Endothelial cell of umbilical vein (primary cell): ENCODE data around the gene MAGI3. TPM values are rescaled to one million over a fixed set of nuclear protein-coding genes. Genes with fewer than 3 reads are reported as not detected.

Experiments
- BruUV-seq: library from RNA; stranded (reverse); fragments of 400-500 nt; replicated peaks from 2 replicates; lab custom pipeline; 2021; lab: Mats Ljungman, UMichigan
- CTCF ChIA-PET: fragments of 300-600, 350-600 bp; sonication (Branson Sonifier 250); formaldehyde crosslinking; loops from one replicate; lab custom pipeline; 2021; ENCODE audit warnings: antibody characterized with exemption, inconsistent platforms; lab: Charles Lee
- POLR2A ChIA-PET: fragments of 300-600, 350-600 bp; sonication (Branson Sonifier 250); formaldehyde crosslinking; loops from one replicate; lab custom pipeline; 2021; ENCODE audit warnings: antibody characterized with exemption, inconsistent platforms; lab: Charles Lee
- DNase-seq: peaks from one replicate; pipeline ENCODE4 v3.0.0-alpha.2; 2011; ENCODE audit warnings: low read depth, low spot score
- FAIRE-seq: peaks from 2 replicates; lab custom pipeline; 2011; peaks lifted over from hg19 to GRCh38; lab: Jason Lieb, UNC
- H2AFZ ChIP-seq: 2 replicates; pipeline ENCODE4 v1.6.0; 2012; ENCODE audit warnings: low read depth, low read length, control low read depth, inconsistent platforms
- H3K27ac ChIP-seq: 2 replicates; pipeline ENCODE4 v1.5.1; 2011; ENCODE audit warnings: low read depth, mild to moderate bottlenecking, control low read depth, low read length, moderate library complexity; ENCODE audit not compliant: insufficient read depth
- H3K27me3 ChIP-seq, 2 experiments: 2 replicates each; pipeline versions ENCODE4 v1.6.0 to v1.6.1; 2011; ENCODE audit warnings: low read length in 2 of 2, mixed read lengths in 1 of 2; ENCODE audit not compliant: control insufficient read depth in 2 of 2, insufficient read depth in 2 of 2
- H3K36me3 ChIP-seq, 2 experiments: 2 replicates in 1 of 2; 3 replicates in 1 of 2; pipeline ENCODE4 v1.5.1; 2011; ENCODE audit warnings: low read length in 2 of 2, mild to moderate bottlenecking in 1 of 2, moderate library complexity in 1 of 2; ENCODE audit not compliant: control insufficient read depth in 2 of 2, insufficient read depth in 2 of 2; ENCODE audit errors: extremely low read depth in 1 of 2
- H3K4me1 ChIP-seq: 3 replicates; pipeline ENCODE4 v1.5.1; 2011; ENCODE audit warnings: mild to moderate bottlenecking, low read length; ENCODE audit not compliant: control insufficient read depth, insufficient read depth; ENCODE audit errors: extremely low read depth
- H3K4me2 ChIP-seq: 2 replicates; pipeline ENCODE4 v1.6.1; 2011; ENCODE audit warnings: low read length, control low read depth, mixed read lengths; ENCODE audit not compliant: insufficient read depth
- H3K4me3 ChIP-seq, 3 experiments: fragments of 200-600 bp in 1 of 3; sonication (generic), shearing (Covaris generic) in 1 of 3; replicated peaks in 1 of 3; 2 replicates each; pipeline ENCODE4 v1.5.1; 2011 to 2016; ENCODE audit warnings: control low read depth in 3 of 3, low read length in 3 of 3, mild to moderate bottlenecking in 2 of 3, inconsistent platforms in 1 of 3, low read depth in 1 of 3, moderate library complexity in 1 of 3; ENCODE audit not compliant: insufficient read depth in 1 of 3
- H3K79me2 ChIP-seq: 2 replicates; pipeline ENCODE4 v1.6.0; 2012; ENCODE audit warnings: low read length, inconsistent platforms; ENCODE audit not compliant: control insufficient read depth, insufficient read depth
- H3K9ac ChIP-seq: replicated peaks from 2 replicates; pipeline ENCODE3; 2011; ENCODE audit warnings: low read length, control low read depth; ENCODE audit not compliant: insufficient read depth; ENCODE audit errors: extremely low read depth
- H3K9me1 ChIP-seq: replicated peaks from 3 replicates; pipeline ENCODE4 v1.6.0; 2011; ENCODE audit warnings: mild to moderate bottlenecking, low read length; ENCODE audit not compliant: control insufficient read depth, insufficient read depth; ENCODE audit errors: extremely low read depth
- H3K9me3 ChIP-seq: replicated peaks from 2 replicates; pipeline ENCODE4 v1.5.1; 2012; ENCODE audit warnings: low read length, inconsistent platforms; ENCODE audit not compliant: control insufficient read depth, insufficient read depth
- H4K20me1 ChIP-seq: replicated peaks from 2 replicates; pipeline ENCODE3; 2011; ENCODE audit warnings: mild to moderate bottlenecking, low read length; ENCODE audit not compliant: control insufficient read depth, insufficient read depth; ENCODE audit errors: extremely low read depth
- CTCF ChIP-seq, 2 donors: IDR thresholded peaks; 1 replicate in 1 of 2; 2 replicates in 1 of 2; pipeline ENCODE4 v1.5.1; 2011; ENCODE audit warnings: low read length in 2 of 2, mild to moderate bottlenecking in 2 of 2, moderate library complexity in 2 of 2, control low read depth in 1 of 2, inconsistent platforms in 1 of 2, low read depth in 1 of 2; ENCODE audit not compliant: insufficient read depth in 1 of 2; ENCODE audit errors: extremely low read depth in 1 of 2
- EZH2 ChIP-seq: IDR thresholded peaks from 2 replicates; pipeline ENCODE4 v1.6.1; 2012; ENCODE audit warnings: borderline replicate concordance, low read depth, mild to moderate bottlenecking, moderate library complexity, low read length, inconsistent platforms; ENCODE audit not compliant: severe bottlenecking
- FOS ChIP-seq: IDR thresholded peaks from 2 replicates; pipeline ENCODE4 v1.6.1; 2011; ENCODE audit warnings: mild to moderate bottlenecking, low read length, moderate library complexity, borderline replicate concordance; ENCODE audit not compliant: insufficient read depth
- GATA2 ChIP-seq: IDR thresholded peaks from 2 replicates; pipeline ENCODE4 v1.7.0; 2011; ENCODE audit warnings: low read depth, mild to moderate bottlenecking, moderate library complexity, mixed read lengths, low read length; ENCODE audit not compliant: insufficient read length, insufficient read depth
- JUN ChIP-seq: IDR thresholded peaks from 2 replicates; pipeline ENCODE4 v1.6.1; 2011; ENCODE audit warnings: borderline replicate concordance, low read depth; ENCODE audit not compliant: insufficient read length, insufficient read depth
- MYC ChIP-seq: IDR thresholded peaks from one replicate; pipeline ENCODE4 v1.6.1; 2011; ENCODE audit warnings: mild to moderate bottlenecking, low read depth, low read length
- POLR2A ChIP-seq: IDR thresholded peaks from 2 replicates; pipeline ENCODE4 v1.6.1; 2012; ENCODE audit warnings: low read depth, mild to moderate bottlenecking, control low read depth, low read length
- POLR2AphosphoS5 ChIP-seq: IDR thresholded peaks from 2 replicates; pipeline ENCODE4 v1.6.1; 2012; ENCODE audit warnings: low read depth, mild to moderate bottlenecking, control low read depth, low read length, moderate library complexity; ENCODE audit not compliant: insufficient read depth
- dilution Hi-C: fragments of 300-500 bp; cut with MboI; formaldehyde crosslinking; loops from one replicate; pipeline ENCODE4 v1.15.0; 2019; ENCODE audit warnings: low sequenced_read_pairs; ENCODE audit not compliant: extremely low pct_ligation_motif_present
- intact Hi-C: fragments of 100-400 bp; cut with micrococcal nuclease; formaldehyde crosslinking; loops from one replicate; pipeline ENCODE4 v1.10.0; 2022
- polyA plus RNA-seq, 4 experiments: library from polyadenylated mRNA; depleted of rRNA in 3 of 4; stranded (reverse) in 3 of 4; unstranded in 1 of 4; fragments of >200 nt; gene quantifications; 2 replicates each; pipeline versions ENCODE4 v1.2.1 to v1.2.3, GENCODE V29; 2011 to 2012; ENCODE audit warnings: missing spikeins in 1 of 4
- total RNA-seq: library from RNA; stranded (reverse); gene quantifications from 2 replicates; pipeline ENCODE4 v1.2.3, GENCODE V29; 2021
- TF ChIP-seq, protein P1 (sequence below): IDR thresholded peaks from 2 replicates; pipeline ENCODE4 v1.6.1; 2011; ENCODE audit not compliant: insufficient read depth, insufficient read length

MAGI3 gene
- total and polyA plus RNA-seq, 2 donors (not counting 3 experiments of a cell fraction or from before 2014, with no cell fraction given) = 2.8 to 16.1 TPM

DNA sequence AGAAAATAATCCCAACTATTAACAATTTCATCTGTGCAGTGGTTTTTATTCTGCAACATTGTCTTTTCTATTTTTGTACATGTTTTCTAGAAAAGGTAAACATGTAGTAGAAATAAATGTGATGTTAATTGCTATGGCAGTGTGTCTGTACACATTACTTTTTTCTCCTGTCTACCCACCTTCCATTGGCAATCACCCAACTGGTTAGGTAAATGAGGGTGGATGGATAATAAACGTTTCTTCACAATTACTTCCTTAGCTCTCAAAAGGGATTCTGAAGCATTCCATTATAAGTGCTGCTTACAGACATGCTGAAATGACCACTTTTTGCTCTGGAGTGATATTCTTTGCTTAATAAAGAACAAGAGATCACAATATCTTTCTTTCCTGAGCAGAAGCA lies 61.4 kb downstream of the MAGI3 start:
- Histone ChIP-seq H3K4me3 (no peak overlapping the region), H3K27ac (no peak overlapping the region), H3K4me1 (peaks cover 22% of the 10 kb centered on the region), H4K20me1 (no peaks in the 10 kb centered on the region), H3K4me2 (peak overlapping the region; percentile 42), H3K36me3 (no peaks in the 10 kb centered on the region), H3K9me1 (no peaks in the 10 kb centered on the region), H3K9ac (no peak overlapping the region), H2AFZ (no peak overlapping the region), H3K27me3 (no peaks in the 10 kb centered on the region), H3K9me3 (no peaks in the 10 kb centered on the region), H3K79me2 (peaks cover 4% of the 10 kb centered on the region)
- POLR2A ChIA-PET = no interaction called here
- DNase-seq = peak; percentile 19
- intact Hi-C loops = no loop called here
- FAIRE-seq = no peak
- dilution Hi-C loops = no loop called here
- TF ChIP-seq CTCF (IDR thresholded peaks at IDR 0.05; ENCODE audit: extremely low read depth in 1 of 2, insufficient read depth in 1 of 2, low read depth in 1 of 2, low read length in 2 of 2) = no peak
- no peak for TF ChIP-seq MYC
- TF ChIP-seq EZH2 = no peak
- no TSS peak for BruUV-seq
- CTCF ChIA-PET = interaction anchor here (5.1 kb wide), 1 partner anchor 18 kb away, joined by 21 read pairs; no protein-coding TSS in a partner anchor

DNA sequence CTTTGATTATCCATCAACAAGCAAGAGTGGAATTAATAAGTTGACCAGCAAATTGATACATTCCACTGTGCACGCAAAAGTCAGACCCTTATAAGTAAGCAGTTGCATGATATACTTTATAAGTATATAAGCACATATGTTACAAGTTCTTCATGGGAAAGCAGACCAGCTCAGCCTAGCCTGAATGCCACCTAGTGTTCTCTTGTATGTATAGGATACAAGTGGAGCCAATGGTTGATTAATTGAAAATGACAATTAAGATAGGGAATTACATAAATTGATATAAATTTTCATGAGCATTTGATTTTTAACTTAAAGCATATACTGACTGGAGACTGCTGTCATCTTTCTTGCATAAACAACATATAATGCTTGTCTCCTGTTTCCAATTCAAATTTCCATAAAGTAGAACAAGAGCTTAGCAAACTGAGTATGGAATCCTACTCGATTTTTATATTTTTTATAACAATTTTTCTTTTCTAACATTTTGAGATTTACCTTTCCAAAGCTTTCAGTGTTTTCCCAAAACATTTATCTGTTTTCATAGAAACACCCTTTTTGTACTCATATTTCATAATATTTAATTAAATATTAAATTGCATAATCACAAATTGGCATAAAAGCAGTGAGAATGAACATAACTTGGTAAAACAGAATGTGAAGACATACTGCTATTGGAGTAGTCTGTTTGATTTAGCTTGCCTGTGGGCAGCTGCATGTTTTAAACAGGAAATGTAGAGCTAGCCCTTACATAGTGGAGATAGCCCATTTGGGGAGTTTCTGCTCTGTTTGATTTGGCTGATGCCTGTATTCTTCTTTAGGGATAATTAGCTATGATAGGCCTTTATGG lies 62.8 kb downstream of the MAGI3 start:
- peaks cover 30% of the 10 kb centered on the region for H3K4me1 ChIP-seq
- intact Hi-C loops = loop anchor here (1.0 kb wide), 4 partner anchors 41 to 313 kb away; no protein-coding TSS in a partner anchor
- no peak for TF ChIP-seq FOS
- TF ChIP-seq GATA2 = no peak
- TF ChIP-seq, protein P1, sequence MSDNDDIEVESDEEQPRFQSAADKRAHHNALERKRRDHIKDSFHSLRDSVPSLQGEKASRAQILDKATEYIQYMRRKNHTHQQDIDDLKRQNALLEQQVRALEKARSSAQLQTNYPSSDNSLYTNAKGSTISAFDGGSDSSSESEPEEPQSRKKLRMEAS = no peak
- peak; percentile 19 to 44 for TF ChIP-seq CTCF (IDR thresholded peaks at IDR 0.05; ENCODE audit: extremely low read depth in 1 of 2, insufficient read depth in 1 of 2, low read depth in 1 of 2, low read length in 2 of 2)
- TF ChIP-seq EZH2 = no peak
- TF ChIP-seq POLR2A = no peak
- no peak for TF ChIP-seq JUN
- TF ChIP-seq POLR2AphosphoS5 = no peak
- TF ChIP-seq MYC = no peak
- H3K36me3 ChIP-seq = no peaks in the 10 kb centered on the region
- H3K27me3 ChIP-seq = no peaks in the 10 kb centered on the region
- H3K9me1 ChIP-seq = no peaks in the 10 kb centered on the region
- no peak overlapping the region for H2AFZ ChIP-seq
- H3K4me3 ChIP-seq = no peak overlapping the region
- no TSS peak for BruUV-seq
- no peak overlapping the region for H3K4me2 ChIP-seq
- H3K79me2 ChIP-seq = peaks cover 7% of the 10 kb centered on the region
- FAIRE-seq (no peak), DNase-seq (peak; percentile 60)
- H3K9me3 ChIP-seq = no peaks in the 10 kb centered on the region
- ChIA-PET POLR2A (no interaction called here), CTCF (interaction anchor here (0.5 to 5.1 kb wide), 30 partner anchors 8 to 313 kb away, joined by 3 to 22 read pairs (median 4); partner anchors contain the start of gene MAGI3)
- H3K27ac ChIP-seq = no peak overlapping the region
- no peak overlapping the region for H3K9ac ChIP-seq
- no peaks in the 10 kb centered on the region for H4K20me1 ChIP-seq
- dilution Hi-C loops = no loop called here
